GM18519 (cell line): Measurements from ENCODE around the gene POTEI.
"Not testable (repeated sequence)": the region's sequence is repeated elsewhere in the genome, so short reads cannot be mapped to it uniquely, and the experiment has no call there.

ENCODE experiments used
- ATAC-seq: cut with Tn5 transposase; IDR thresholded peaks from one replicate; pipeline ENCODE4 v1.9.1; 2021; ENCODE audit warnings: mild to moderate bottlenecking, moderate library complexity; ENCODE audit not compliant: unreplicated experiment, low FRiP score

Gene POTEI

GRCh38 chr2:130509228-130509627 is at the start of gene POTEI:
TSS of gene POTEI (minus strand) at chr2:130509328. CDS start at chr2:130509235, 93 bp downstream.
- ATAC-seq = not testable (repeated sequence)

- not testable (repeated sequence) for ATAC-seq
Observed at GRCh38 chr2:130556441-130556840, 47.3 kb upstream of the POTEI start.

- ATAC-seq = not testable (repeated sequence)
Observed at GRCh38 chr2:130554178-130554577, 45.0 kb upstream of the POTEI start.

- ATAC-seq = not testable (repeated sequence)
Observed at GRCh38 chr2:130549475-130549874, 40.3 kb upstream of the POTEI start.

- not testable (repeated sequence) for ATAC-seq
Observed at GRCh38 chr2:130548418-130548817, 39.3 kb upstream of the POTEI start.

GRCh38 chr2:130544978-130545377 is 35.9 kb upstream of the POTEI start:
- ATAC-seq = not testable (repeated sequence)

GRCh38 chr2:130543785-130544528 is 34.8 kb upstream of the POTEI start:
- not testable (repeated sequence) for ATAC-seq

- not testable (repeated sequence) for ATAC-seq
Observed at GRCh38 chr2:130542789-130543188, 33.7 kb upstream of the POTEI start.

- not testable (repeated sequence) for ATAC-seq
Observed at GRCh38 chr2:130538271-130538670, 29.1 kb upstream of the POTEI start.

GRCh38 chr2:130536654-130537053 is 27.5 kb upstream of the POTEI start:
- ATAC-seq = not testable (repeated sequence)

GRCh38 chr2:130531672-130532071 is 22.5 kb upstream of the POTEI start:
- not testable (repeated sequence) for ATAC-seq

- ATAC-seq = peak; percentile 47
Observed at GRCh38 chr2:130531225-130531624, 22.1 kb upstream of the POTEI start.

GRCh38 chr2:130530212-130530611 is 21.1 kb upstream of the POTEI start:
- ATAC-seq = not testable (repeated sequence)

- ATAC-seq = not testable (repeated sequence)
Observed at GRCh38 chr2:130529545-130529944, 20.4 kb upstream of the POTEI start.

- not testable (repeated sequence) for ATAC-seq
Observed at GRCh38 chr2:130527365-130527967, 18.3 kb upstream of the POTEI start.

GRCh38 chr2:130522390-130522789 is 13.3 kb upstream of the POTEI start:
- ATAC-seq = not testable (repeated sequence)

GRCh38 chr2:130520992-130521391 is 11.9 kb upstream of the POTEI start, which contains the start of gene CFC1B:
TSS of gene CFC1B (plus strand) at chr2:130521222. CDS start at chr2:130521485, 263 bp downstream.
- not testable (repeated sequence) for ATAC-seq

- not testable (repeated sequence) for ATAC-seq
Observed at GRCh38 chr2:130518516-130519106, 9.5 kb upstream of the POTEI start.

GRCh38 chr2:130511747-130512451 is 2.8 kb upstream of the POTEI start:
- not testable (repeated sequence) for ATAC-seq
